PFSK-1 (cell line): Measurements from ENCODE around the gene EYA2.

Source experiments
- FOXP2 ChIP-seq: optimal IDR thresholded peaks from 2 replicates; pipeline ENCODE3; 2011; ENCODE audit warnings: borderline replicate concordance, control low read depth, inconsistent platforms; ENCODE audit not compliant: insufficient read depth; ENCODE audit errors: extremely low read length, extremely low read depth
- POLR2AphosphoS5 ChIP-seq: IDR thresholded peaks from 2 replicates; pipeline ENCODE4 v1.6.1; 2012; ENCODE audit warnings: low read depth, mild to moderate bottlenecking, control low read depth, low read length, moderate library complexity
- REST ChIP-seq, 2 experiments: IDR thresholded peaks; 2 replicates each; pipeline versions ENCODE4 v1.6.1 to v1.8.0; 2011 to 2012; ENCODE audit warnings: low read depth in 2 of 2, low read length in 2 of 2, control low read depth in 1 of 2, inconsistent platforms in 1 of 2, mild to moderate bottlenecking in 1 of 2, moderate library complexity in 1 of 2; ENCODE audit not compliant: insufficient read depth in 1 of 2
- SIN3A ChIP-seq: IDR thresholded peaks from 2 replicates; pipeline ENCODE4 v1.6.1; 2012; ENCODE audit warnings: mild to moderate bottlenecking, low read length, moderate library complexity, borderline replicate concordance; ENCODE audit not compliant: insufficient read depth
- TAF1 ChIP-seq: IDR thresholded peaks from 2 replicates; pipeline ENCODE4 v1.6.1; 2012; ENCODE audit warnings: low read length, control low read depth, borderline replicate concordance; ENCODE audit not compliant: insufficient read depth

EYA2 gene

GRCh38 chr20:47165376-47165865, 270.8 kb downstream of the EYA2 start:
- TF ChIP-seq SIN3A (no peak), REST (IDR thresholded peaks at IDR 0.05; ENCODE audit: insufficient read depth in 1 of 2, low read depth in 2 of 2, low read length in 2 of 2) (no peak), FOXP2 (no peak), POLR2AphosphoS5 (no peak), TAF1 (no peak)

GRCh38 chr20:47167846-47168245, 273.2 kb downstream of the EYA2 start:
- TF ChIP-seq SIN3A (no peak), REST (IDR thresholded peaks at IDR 0.05; ENCODE audit: insufficient read depth in 1 of 2, low read depth in 2 of 2, low read length in 2 of 2) (no peak), POLR2AphosphoS5 (no peak), FOXP2 (no peak), TAF1 (no peak)

GRCh38 chr20:47172579-47172978, 277.9 kb downstream of the EYA2 start:
- TF ChIP-seq FOXP2 (no peak), TAF1 (no peak), REST (IDR thresholded peaks at IDR 0.05; ENCODE audit: insufficient read depth in 1 of 2, low read depth in 2 of 2, low read length in 2 of 2) (no peak), POLR2AphosphoS5 (no peak), SIN3A (no peak)

GRCh38 chr20:47173596-47174216, 279.1 kb downstream of the EYA2 start:
- TF ChIP-seq FOXP2 (no peak), REST (IDR thresholded peaks at IDR 0.05; ENCODE audit: insufficient read depth in 1 of 2, low read depth in 2 of 2, low read length in 2 of 2) (no peak), TAF1 (no peak), SIN3A (no peak), POLR2AphosphoS5 (no peak)
